A673 (cell line): ENCODE data around the gene TENM4.

Source experiments
- EZH2 ChIP-seq: fragments of 200-600 bp; sonication (generic); IDR thresholded peaks from 2 replicates; pipeline ENCODE4 v1.6.1; 2017; ENCODE audit warnings: borderline replicate concordance, low read depth, mild to moderate bottlenecking, mixed read lengths, antibody characterized with exemption, low read length; ENCODE audit not compliant: poor library complexity, severe bottlenecking
- TF ChIP-seq, protein P1 (sequence below): fragments of 300-800, 200-600 bp; sonication (generic); conservative IDR thresholded peaks from 2 replicates; pipeline ENCODE4 v1.5.1; 2017; ENCODE audit warnings: low read depth, mild to moderate bottlenecking, antibody characterized with exemption, low read length, moderate library complexity, mixed read lengths

DNA sequence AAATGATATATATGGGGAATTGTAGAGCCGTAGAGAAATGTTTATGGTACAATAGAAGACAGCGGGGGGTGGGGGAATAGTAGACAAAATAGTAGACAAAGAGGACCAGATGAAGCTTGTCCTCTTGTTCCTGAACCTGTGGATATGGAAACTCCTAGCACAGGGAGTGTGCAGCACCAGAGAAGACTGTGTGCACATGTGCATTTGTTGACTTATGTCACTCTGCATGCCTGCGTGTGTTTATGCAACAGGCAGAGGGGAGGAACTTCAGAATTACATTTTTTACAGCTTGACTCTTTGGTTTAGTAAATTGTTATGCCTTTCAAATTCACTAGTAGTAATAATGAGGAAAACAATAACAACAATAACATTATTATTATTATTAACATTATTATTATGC, 36.0 kb downstream of the TENM4 start:
- TF ChIP-seq, protein P1, sequence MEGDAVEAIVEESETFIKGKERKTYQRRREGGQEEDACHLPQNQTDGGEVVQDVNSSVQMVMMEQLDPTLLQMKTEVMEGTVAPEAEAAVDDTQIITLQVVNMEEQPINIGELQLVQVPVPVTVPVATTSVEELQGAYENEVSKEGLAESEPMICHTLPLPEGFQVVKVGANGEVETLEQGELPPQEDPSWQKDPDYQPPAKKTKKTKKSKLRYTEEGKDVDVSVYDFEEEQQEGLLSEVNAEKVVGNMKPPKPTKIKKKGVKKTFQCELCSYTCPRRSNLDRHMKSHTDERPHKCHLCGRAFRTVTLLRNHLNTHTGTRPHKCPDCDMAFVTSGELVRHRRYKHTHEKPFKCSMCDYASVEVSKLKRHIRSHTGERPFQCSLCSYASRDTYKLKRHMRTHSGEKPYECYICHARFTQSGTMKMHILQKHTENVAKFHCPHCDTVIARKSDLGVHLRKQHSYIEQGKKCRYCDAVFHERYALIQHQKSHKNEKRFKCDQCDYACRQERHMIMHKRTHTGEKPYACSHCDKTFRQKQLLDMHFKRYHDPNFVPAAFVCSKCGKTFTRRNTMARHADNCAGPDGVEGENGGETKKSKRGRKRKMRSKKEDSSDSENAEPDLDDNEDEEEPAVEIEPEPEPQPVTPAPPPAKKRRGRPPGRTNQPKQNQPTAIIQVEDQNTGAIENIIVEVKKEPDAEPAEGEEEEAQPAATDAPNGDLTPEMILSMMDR, result no peak
- TF ChIP-seq EZH2, result no peak
